Activated gamma-delta T cell (primary cell): ENCODE data around the gene IL1RAP.

ENCODE experiments used
- DNase-seq: peaks from one replicate; lab custom pipeline; 2025; lab: John Stamatoyannopoulos, UW

The IL1RAP gene

DNA sequence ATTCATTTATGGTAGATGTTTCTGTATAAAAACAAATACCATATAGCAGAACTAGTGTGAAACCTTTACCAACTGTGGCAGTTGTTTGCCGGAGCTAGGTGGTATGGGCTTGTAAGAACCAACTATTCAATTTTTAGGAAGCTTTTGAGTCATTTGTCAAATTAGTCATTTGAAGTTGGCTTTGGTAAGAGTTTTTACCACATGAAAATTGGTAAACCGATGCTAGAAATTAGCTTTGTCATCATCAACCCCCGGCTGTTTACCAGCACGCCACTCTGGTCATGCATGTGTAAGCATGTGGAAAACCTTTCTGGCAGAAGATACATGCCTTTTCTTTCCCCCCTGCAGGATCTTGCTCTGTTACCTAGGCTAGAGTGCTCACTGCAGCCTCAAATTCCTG, 63.3 kb downstream of the IL1RAP start:
- DNase-seq: no peak

DNA sequence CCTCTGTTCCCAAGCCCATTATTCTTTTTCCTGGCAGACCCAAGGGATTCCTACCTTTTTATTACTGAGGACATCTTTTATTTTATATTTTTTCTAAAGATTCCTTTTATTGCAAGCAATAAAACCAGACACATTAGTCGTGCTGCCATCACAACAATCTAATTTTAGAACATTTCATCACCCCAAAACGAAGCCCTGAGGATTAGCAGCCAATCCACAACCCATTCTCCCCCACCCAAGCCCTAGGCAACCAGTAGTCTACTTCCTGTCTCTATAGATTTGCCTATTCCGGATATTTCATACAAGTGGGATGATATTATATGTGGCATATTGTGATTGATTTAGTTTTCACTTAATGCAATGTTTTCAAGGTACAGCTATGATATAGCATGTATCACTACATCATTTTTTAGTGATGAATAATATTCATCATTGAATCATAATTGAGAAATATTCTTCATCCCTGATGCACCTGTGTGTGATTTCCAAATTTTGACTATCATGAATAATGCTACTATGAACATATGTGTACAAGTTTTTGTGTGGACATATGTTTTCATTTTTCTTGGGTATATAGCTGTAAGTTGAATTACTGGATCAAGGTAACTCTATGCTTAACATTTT, 65.7 kb downstream of the IL1RAP start:
- no peak for DNase-seq

DNA sequence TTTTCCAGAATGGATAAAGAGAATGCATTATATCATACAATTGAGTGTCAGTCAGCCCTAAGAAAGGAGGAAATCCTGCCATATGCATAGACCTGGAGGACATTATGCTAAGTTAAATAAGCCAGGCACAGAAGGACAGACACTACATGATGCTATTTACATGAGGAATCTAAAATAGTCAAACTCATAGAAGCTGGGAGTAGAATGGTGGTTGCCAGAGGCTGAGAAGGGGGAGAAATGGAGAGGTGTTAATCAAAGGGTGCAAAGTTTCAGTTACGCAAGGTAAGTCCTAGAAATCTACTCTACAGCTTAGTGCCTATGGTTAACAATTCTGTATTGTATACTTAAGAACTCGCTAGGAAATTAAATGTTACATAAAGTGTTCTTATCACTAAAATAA, 66.5 kb downstream of the IL1RAP start:
- DNase-seq: no peak

DNA sequence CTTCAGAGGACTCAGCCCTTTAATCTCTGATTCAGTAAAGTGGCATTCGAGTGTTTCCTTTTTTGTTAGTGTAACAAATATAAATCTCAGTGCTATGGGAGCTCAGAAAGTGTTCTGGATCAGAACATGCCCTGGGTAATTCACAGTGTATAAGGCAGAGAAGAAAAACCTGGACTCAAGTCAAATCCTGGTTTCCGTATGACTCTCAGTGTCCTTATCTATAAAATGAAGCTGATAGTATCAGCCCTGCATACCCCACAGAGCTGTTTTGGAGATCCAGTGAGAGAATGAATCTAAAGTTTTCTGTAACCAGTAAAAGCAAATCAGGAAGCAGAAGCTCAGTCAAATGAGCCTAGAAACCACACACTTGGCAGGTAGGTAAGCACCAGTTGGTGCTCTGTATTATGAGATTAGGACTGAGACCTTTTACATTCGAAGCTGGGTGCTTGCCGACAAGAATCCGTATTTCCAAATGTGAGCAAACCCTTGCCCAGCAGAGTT, 67.2 kb downstream of the IL1RAP start:
- no peak for DNase-seq

DNA sequence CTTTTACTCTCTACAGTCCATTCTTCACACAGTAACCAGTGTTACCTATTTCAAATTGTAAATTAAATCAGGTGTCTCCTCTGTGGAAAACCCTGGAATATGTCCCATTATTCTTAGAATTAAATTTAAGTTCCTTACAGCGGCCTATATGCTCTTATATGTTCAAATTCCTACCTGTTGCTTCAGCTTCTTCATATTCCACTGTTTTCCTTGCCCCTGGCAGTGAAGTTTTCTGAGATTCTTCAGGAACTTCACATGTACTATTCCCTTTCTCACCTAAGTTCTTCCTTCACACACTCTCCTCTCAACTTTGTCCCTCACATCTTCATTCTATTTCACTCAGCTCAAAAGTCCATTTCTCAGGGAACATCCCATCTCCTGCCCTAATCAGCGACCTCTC, 68.8 kb downstream of the IL1RAP start:
- DNase-seq: no peak

DNA sequence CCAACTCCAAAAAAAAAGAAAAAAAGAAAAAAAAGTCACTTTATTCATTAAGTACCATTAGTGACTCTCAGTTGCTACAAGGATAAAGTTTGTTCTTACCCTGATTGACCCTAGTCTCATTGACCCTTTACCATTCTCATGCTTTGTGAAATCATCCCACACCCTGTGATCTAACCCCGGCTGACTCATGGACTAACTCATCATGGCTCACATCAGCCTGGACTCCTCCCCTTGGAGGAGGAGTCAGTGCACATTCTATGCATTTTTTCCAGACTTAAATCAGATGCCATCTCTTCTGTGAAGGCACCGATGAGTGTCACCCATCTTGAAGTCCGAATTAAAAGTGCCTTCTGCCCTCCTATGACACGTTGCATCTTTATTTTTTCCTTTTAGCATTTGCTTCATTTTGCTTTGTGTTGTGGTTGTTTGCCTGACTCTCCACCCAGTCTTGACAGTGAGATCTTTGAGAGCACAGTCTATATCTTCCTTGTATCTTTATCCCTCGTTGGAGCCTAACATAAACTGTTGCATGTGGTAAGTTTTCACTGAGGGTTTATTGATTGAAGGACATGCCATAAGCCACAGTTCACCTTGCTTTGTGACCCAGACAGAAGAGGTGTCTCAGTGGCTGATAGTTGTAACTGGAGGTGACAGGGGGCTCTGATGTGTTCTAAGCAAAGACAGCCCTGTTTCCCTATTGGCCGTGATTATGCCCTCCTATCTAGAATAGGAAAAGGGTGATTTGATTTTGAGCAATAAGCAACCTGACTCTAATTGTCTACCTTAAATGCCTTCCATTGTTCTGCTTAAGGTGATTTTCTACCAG, 72.1 kb downstream of the IL1RAP start:
- no peak for DNase-seq

DNA sequence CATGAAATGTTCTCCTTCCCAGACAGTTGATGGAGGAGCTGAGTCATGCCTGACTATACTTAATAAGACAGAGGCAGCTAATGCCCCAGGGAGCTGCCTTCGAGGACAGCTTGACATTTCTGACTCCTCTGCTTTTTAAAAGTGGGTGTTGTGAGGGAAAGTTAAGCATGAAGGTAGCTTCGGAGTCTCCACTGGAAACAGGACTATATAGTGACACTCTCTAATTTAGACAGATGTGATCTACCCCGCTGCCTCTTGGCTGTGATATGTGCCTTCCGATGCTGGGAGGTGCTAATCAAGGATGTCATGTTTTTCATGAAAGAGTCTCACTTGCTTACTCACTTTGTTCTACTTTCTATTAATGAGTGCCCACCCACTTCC, 72.7 kb downstream of the IL1RAP start:
- no peak for DNase-seq

DNA sequence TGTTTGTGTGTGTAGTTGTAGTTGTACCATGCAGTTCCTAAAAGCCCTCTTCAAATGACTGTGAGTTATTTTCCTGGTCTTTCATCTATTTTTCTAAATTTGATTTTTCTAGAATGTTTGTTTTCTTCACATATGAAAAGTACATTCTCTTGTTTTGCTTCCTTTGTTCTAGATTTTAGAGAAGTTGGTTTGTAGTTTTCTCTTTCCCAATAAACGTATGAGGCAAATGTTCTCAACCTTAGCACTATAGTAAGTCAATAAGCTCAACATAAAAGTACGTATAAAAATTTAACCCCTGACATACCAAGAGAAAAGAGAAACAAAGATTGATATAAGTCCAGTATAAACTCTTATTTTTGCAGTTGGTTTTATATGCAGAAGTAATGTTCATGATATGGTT, 74.7 kb downstream of the IL1RAP start:
- no peak for DNase-seq

DNA sequence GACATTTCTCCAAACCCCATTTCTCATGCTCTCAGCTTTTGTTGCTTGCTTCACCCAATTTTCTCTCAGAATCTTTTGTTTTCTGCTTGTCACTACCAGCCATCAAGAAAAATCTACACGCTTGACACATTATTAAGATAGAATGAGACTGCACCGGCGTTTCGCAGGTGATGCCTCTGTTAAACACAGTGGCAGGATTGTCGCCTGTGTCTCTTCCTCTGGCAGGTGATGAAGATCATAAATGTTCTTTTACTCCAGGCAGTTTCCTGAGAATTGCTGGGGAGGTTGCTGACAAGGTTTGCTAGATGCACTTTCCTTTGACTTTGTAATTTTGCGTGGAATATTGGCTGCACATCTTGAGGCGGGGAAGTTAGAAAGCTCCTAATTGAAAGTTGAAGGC, 75.4 kb downstream of the IL1RAP start:
- DNase-seq: no peak

DNA sequence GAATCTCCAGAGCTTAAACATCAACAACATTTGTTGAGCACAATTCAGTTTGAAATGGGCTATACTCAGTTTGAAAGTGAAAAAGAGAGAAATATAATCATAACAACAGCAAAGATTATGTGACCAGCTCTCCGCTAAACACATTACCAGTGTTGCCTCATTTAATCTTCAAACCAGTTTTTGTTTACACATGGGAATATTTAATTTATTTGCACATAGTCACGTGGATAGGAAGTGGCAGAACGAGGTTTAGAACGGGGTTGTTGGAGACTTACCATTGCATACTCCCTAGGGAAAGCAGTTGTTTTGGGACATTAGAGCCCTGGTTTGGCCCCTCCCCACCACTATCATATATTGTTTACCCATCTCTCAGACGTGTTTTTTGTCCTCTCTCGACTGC, 77.2 kb downstream of the IL1RAP start:
- DNase-seq: no peak

DNA sequence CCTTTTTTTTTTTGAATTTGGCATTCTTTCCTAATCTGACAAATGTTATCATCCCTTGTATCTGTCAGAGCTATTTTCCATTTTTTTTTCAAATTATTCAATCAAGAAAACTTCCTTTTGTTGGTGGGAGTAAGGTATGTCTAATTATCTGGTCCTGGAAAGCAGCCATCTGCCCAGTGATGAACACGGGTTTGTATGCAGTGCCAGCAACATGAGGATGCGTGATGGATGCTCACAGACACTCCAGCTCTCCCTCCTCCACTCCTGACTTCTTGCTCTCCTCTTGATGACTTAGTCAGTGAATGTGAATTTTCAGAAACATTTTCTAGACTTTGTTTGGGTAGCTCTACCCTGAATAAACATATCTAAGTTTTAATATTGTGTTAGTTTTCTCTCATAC, 79.2 kb downstream of the IL1RAP start:
- DNase-seq: no peak

DNA sequence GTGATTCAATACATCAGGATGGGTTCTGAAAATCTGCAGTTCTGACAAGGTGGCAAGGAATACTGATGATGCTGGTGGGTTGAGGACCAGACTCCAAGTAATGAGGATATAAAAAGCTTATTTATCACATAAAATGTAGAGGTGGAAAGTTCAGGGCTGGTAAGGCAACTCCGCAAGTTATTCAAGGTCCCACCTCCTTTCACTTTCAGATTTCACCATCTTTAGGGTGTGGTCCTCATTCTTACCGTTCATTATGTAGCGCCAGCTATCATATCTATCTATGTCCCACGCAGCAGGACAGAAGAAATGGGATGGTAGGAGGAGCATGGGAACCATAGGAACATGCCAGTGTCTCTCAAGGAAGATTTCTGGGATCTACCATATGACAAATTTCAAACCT, 80.3 kb downstream of the IL1RAP start:
- no peak for DNase-seq

DNA sequence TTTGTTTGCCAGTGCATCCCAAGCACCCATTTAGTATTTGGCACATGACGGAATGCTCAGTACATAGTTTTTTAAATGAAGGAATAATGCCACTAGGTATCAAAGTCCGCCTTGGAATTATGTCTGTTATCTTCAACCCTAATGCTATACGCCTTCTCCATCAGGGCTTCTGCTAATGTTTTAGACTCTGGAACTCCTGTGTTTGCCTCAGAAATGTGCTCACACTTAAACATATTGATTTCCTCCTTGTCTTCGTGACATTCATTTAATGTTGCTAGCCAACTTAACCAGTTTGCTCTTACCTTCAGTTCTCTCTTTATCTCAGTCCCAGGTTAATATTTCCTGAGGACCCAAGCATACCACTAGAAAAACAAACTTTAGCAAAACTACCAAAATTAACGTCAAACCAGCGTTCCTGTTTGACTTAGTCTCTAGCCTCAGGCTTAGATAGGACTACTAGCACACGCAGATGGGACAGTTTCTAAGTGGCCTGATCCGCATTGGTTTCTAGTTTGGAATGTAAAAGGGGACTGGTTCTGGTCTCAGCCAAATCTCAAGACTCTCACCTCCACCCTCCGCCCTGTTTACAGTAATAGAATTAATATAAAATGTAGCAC, 81.4 kb downstream of the IL1RAP start:
- no peak for DNase-seq

DNA sequence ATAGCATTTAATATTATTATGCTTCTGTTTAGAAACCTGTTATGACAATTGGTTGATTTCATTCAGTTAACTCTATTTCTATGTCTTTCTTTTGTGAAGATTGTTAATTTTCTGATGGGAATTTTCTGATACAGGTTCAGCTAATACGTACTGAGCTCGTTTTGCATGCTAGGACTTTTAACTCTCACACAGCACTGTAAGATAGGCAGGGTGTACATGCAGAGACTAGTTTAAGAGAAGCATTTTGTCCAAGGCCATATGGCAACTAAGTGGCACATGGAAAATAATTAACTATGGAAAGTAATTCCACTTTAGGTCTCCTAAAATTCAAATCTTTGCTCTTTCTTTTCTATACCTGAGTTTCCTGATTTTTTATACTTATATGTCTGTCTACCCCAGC, 81.9 kb downstream of the IL1RAP start:
- DNase-seq: no peak

DNA sequence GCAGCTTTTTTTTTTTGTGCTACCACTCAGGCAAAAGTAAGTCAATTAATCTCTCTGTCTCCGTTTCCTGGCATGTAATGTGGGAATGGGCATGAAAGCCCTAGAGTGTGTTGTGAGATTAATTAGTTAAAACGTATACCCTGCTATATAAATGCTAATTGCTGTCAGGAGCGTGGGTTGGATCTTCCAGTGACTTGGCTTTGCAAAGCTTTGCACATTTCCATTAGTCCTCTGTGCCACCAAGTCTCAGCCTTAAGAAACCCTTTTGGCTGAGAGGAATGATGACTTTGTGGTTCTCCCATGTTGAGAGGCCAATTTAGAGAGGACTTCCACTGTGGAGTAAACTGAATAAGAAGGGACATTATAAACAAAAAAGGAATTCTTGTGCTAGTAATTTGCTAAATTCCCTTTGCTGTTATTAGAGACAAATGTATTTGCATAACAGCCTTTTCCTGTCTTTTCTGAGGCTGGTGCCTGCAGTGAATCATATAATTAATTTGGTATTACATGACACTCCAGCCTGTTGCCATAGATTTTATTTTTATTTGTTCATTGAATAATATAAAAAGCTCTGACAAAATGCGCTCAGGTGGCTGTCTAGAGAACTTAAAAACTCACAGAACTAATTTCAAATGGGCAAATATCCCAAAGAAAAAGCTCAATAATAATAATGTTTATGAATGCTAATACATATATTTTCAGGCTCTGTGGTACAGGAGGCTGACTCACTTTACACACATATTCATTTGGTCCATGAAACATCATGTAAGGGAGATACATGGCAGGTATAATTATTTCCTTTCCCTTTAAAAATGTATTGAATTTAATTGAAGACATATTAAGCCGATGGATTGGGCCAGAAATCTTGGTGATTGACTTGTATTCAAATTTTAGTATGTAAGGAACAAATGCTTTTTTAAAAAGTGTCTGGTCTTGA, 82.7 kb downstream of the IL1RAP start:
- no peak for DNase-seq

DNA sequence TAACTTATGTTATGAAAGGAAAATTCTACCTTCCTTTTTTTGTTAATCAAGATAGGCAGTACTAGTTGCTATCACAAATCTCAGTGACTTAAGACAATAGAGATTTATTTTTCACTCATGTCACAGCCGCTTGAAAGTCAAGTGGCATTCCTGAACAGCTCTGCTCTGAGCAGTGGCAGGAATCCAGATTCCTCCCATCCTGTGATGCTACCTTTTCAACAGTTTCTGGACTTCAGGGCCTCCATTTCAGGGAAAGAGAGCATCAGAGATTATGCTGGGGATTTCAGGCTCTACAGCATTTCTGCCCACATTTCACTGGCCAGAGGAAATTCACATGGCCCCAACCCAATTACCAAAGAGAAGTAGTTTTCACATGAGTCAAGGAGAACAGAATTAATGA, 83.4 kb downstream of the IL1RAP start:
- no peak for DNase-seq

DNA sequence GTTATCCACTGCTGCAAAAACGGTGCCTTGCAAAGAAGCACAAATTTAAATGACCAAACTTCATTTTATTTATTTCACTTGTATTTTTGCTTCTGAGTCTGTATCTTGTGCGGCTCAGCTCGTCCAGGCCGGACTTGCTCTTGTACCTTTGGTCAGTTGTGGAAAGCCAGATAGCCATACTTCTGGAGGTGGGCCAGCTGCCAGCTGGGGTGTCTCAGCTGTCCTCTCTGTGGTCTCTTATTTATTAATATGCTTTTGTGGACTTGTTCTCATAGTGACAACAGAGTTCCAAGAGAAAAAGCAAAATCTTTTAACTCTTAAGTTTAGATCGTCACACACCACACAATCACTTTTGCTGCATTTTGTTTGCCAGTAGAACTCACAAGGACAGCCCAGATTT, 87.7 kb downstream of the IL1RAP start:
- no peak for DNase-seq

DNA sequence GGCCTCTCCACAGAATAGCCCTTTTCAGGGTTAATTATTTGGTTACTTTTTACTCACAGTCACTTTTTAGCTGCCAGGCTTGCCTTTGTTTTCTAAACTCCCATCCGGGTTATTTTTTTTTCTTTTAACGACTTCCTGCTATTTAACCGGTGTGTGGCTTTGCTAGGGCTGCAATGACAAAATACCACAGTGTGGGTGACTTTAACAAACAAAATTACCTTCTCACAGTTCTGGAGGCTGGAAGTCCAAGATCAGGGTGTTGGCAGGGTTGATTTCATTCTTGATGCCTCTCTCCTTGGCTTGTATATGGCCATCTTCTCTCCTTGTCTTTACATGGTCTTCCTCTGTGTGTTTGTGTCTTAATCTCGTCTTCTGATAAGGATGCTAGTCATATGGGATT, 91.5 kb downstream of the IL1RAP start:
- DNase-seq: no peak

DNA sequence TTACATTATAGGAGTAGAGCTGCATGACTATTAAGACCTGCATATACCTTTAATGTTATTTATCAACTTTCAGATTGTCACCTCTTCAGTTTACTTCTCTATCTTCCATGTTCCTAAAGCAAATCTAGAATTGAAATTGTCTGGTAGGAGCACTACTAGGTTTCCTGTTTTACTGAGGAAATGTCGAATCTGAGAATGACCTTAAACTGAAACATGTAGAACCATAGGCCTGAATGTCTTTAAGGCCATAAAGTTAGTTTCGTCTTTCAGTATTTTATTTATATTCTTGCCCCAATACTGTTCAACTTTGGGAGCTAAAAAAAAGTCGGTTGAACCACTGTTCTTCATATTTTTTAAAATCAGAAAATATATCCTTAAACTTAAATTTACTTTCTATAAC, 92.7 kb downstream of the IL1RAP start:
- no peak for DNase-seq

DNA sequence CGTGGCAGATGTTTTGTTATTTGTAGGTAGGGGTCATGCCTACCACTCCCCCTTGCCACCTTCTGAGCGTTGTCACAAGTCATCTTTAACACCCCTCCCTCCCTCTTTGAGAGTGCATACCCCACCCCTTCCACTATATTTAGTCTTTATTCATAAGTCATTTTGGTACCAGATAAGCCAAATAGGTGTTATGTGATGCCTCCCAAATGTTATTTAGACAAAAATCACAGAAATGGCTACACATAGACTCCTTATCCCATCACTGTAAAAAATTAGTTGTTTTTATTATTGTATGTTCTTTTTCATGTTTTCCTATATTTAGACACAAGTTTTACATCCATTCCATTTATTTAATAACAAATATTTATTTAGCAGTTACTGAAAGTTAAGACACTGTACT, 93.1 kb downstream of the IL1RAP start:
- no peak for DNase-seq

DNA sequence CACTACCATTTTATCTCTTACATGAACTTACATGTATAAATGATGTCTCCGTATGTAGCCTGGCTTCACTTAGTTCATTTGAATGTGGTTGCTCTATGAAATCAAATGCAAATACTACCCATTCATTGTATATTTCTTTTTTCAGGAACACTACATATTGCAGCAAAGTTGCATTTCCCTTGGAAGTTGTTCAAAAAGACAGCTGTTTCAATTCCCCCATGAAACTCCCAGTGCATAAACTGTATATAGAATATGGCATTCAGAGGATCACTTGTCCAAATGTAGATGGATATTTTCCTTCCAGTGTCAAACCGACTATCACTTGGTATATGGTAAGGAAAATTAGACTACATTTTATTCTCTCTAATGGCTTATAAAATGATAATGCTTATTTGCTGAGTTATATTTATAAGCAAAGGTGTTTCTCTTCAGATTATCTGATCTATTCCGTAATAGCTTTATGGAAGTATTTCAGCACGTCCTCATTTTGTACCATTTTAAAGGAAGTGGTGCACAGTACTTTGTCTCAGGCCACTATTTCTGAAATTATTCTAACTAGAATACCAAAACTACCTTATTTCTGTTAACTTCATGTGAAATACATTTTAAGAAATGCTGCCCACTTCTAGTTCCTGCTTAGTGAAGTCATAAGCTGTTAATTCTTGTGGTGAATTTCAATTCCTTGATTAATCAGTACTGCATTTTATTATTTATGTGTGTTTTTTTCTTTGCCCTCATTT, 95.1 kb downstream of the IL1RAP start:
- no peak for DNase-seq
